Esophagus mucosa (tissue), 1 donor: ENCODE results near the gene SSTR4. TPM values are rescaled to one million over a fixed set of nuclear protein-coding genes. Genes with fewer than 3 reads are reported as not detected.

Experiments used
- total RNA-seq: library from RNA; stranded (reverse); gene quantifications from one replicate; pipeline ENCODE4 v1.2.4, GENCODE V29; 2023
- donor health status: DM: yes; HTN: yes; CAD: no.

SSTR4 gene
- total RNA-seq, 1 donor from 2014 or later: not detected

Other genes with a start within 250 kb of the SSTR4 start
- 46.5 TPM for gene THBD, start 14.4 kb downstream of the SSTR4 start, total RNA-seq
- gene CD93, start 51.0 kb downstream of the SSTR4 start, total RNA-seq: 7.9 TPM